ENCODE data around the gene LBH.

The LBH gene

GRCh38 chr2:30191819-30192271, 39.5 kb upstream of the LBH start:
- DNase-seq (ENCODE audit: extremely low spot score), result no peak
- CTCF ChIA-PET, result interaction anchor here (0.7 to 1.9 kb wide), 2 partner anchors 17 to 27 kb away, joined by 5 to 6 read pairs; no protein-coding TSS in a partner anchor
- TF ChIP-seq FOXK2 (IDR thresholded peaks at IDR 0.05) (no peak), FOXM1 (IDR thresholded peaks at IDR 0.05; ENCODE audit: borderline replicate concordance) (no peak), L3MBTL2 (conservative IDR thresholded peaks at IDR 0.05) (no peak), CTBP1 (IDR thresholded peaks at IDR 0.05; ENCODE audit: borderline replicate concordance) (no peak), FOXA1 (IDR thresholded peaks at IDR 0.05) (no peak), SUZ12 (IDR thresholded peaks at IDR 0.05) (no peak), TARDBP (IDR thresholded peaks at IDR 0.05) (no peak), LEF1 (IDR thresholded peaks at IDR 0.05; ENCODE audit: borderline replicate concordance) (no peak), HDGF (IDR thresholded peaks at IDR 0.05; ENCODE audit: borderline replicate concordance) (no peak), ELF4 (IDR thresholded peaks at IDR 0.05) (no peak), SP1 (IDR thresholded peaks at IDR 0.05) (no peak), ZNF384 (IDR thresholded peaks at IDR 0.05) (no peak), BHLHE40 (IDR thresholded peaks at IDR 0.05; ENCODE audit: borderline replicate concordance) (no peak)
- POLR2A ChIA-PET, result no interaction called here

GRCh38 chr2:30192314-30192713, 39.0 kb upstream of the LBH start:
- DNase-seq (ENCODE audit: extremely low spot score), result no peak
- no peak for TF ChIP-seq ELF4 (IDR thresholded peaks at IDR 0.05)
- TF ChIP-seq SP1 (IDR thresholded peaks at IDR 0.05), result no peak
- TF ChIP-seq FOXK2 (IDR thresholded peaks at IDR 0.05), result no peak
- TF ChIP-seq TARDBP (IDR thresholded peaks at IDR 0.05), result no peak
- TF ChIP-seq SUZ12 (IDR thresholded peaks at IDR 0.05), result no peak
- no peak for TF ChIP-seq ARNT (IDR thresholded peaks at IDR 0.05)
- TF ChIP-seq FOXM1 (IDR thresholded peaks at IDR 0.05; ENCODE audit: borderline replicate concordance), result no peak
- no peak for TF ChIP-seq PKNOX1 (IDR thresholded peaks at IDR 0.05)
- no peak for TF ChIP-seq FOXA1 (IDR thresholded peaks at IDR 0.05)
- TF ChIP-seq HDGF (IDR thresholded peaks at IDR 0.05; ENCODE audit: borderline replicate concordance), result no peak
- no peak for TF ChIP-seq ZNF384 (IDR thresholded peaks at IDR 0.05)
- no peak for TF ChIP-seq CTBP1 (IDR thresholded peaks at IDR 0.05; ENCODE audit: borderline replicate concordance)
- TF ChIP-seq L3MBTL2 (conservative IDR thresholded peaks at IDR 0.05), result no peak
- no peak for TF ChIP-seq NFRKB (IDR thresholded peaks at IDR 0.05)
- TF ChIP-seq BHLHE40 (IDR thresholded peaks at IDR 0.05; ENCODE audit: borderline replicate concordance), result no peak
- no peak for TF ChIP-seq LEF1 (IDR thresholded peaks at IDR 0.05; ENCODE audit: borderline replicate concordance)
- POLR2A ChIA-PET, result no interaction called here
- CTCF ChIA-PET, result interaction anchor here (0.7 to 1.9 kb wide), 2 partner anchors 16 to 27 kb away, joined by 5 to 6 read pairs; no protein-coding TSS in a partner anchor

GRCh38 chr2:30193104-30193681, 38.1 kb upstream of the LBH start:
- ChIA-PET CTCF (interaction anchor here (0.5 to 1.9 kb wide), 2 partner anchors 28 to 182 kb away, joined by 4 to 6 read pairs; no protein-coding TSS in a partner anchor), POLR2A (no interaction called here)
- TF ChIP-seq LEF1 (IDR thresholded peaks at IDR 0.05; ENCODE audit: borderline replicate concordance) (no peak), ARNT (IDR thresholded peaks at IDR 0.05) (no peak), SUZ12 (IDR thresholded peaks at IDR 0.05) (no peak), CTBP1 (IDR thresholded peaks at IDR 0.05; ENCODE audit: borderline replicate concordance) (no peak), PKNOX1 (IDR thresholded peaks at IDR 0.05) (no peak), HDGF (IDR thresholded peaks at IDR 0.05; ENCODE audit: borderline replicate concordance) (no peak), ZNF384 (IDR thresholded peaks at IDR 0.05) (no peak), FOXA1 (IDR thresholded peaks at IDR 0.05) (no peak), FOXK2 (IDR thresholded peaks at IDR 0.05) (no peak), NFRKB (IDR thresholded peaks at IDR 0.05) (no peak), L3MBTL2 (conservative IDR thresholded peaks at IDR 0.05) (no peak), TARDBP (IDR thresholded peaks at IDR 0.05) (no peak), FOXM1 (IDR thresholded peaks at IDR 0.05; ENCODE audit: borderline replicate concordance) (no peak), BHLHE40 (IDR thresholded peaks at IDR 0.05; ENCODE audit: borderline replicate concordance) (no peak), ELF4 (IDR thresholded peaks at IDR 0.05) (no peak), SP1 (IDR thresholded peaks at IDR 0.05) (no peak)
- no peak for DNase-seq (ENCODE audit: extremely low spot score)

- TF ChIP-seq NFRKB (IDR thresholded peaks at IDR 0.05) (no peak), SUZ12 (IDR thresholded peaks at IDR 0.05) (no peak), FOXM1 (IDR thresholded peaks at IDR 0.05; ENCODE audit: borderline replicate concordance) (no peak), ARNT (IDR thresholded peaks at IDR 0.05) (no peak), FOXA1 (IDR thresholded peaks at IDR 0.05) (no peak), HDGF (IDR thresholded peaks at IDR 0.05; ENCODE audit: borderline replicate concordance) (no peak), TARDBP (IDR thresholded peaks at IDR 0.05) (no peak), SP1 (IDR thresholded peaks at IDR 0.05) (no peak), PKNOX1 (IDR thresholded peaks at IDR 0.05) (no peak), ELF4 (IDR thresholded peaks at IDR 0.05) (no peak), L3MBTL2 (conservative IDR thresholded peaks at IDR 0.05) (no peak), ZNF384 (IDR thresholded peaks at IDR 0.05) (no peak), BHLHE40 (IDR thresholded peaks at IDR 0.05; ENCODE audit: borderline replicate concordance) (no peak), CTBP1 (IDR thresholded peaks at IDR 0.05; ENCODE audit: borderline replicate concordance) (no peak), FOXK2 (IDR thresholded peaks at IDR 0.05) (no peak), LEF1 (IDR thresholded peaks at IDR 0.05; ENCODE audit: borderline replicate concordance) (no peak)
- ChIA-PET CTCF (interaction anchor here (0.7 kb wide), 1 partner anchor 96 kb away, joined by 4 read pairs; no protein-coding TSS in a partner anchor), POLR2A (no interaction called here)
- DNase-seq (ENCODE audit: extremely low spot score), result no peak
Measured at GRCh38 chr2:30194421-30194820, 36.9 kb upstream of the LBH start.

GRCh38 chr2:30195016-30195415, 36.3 kb upstream of the LBH start:
- CTCF ChIA-PET, result interaction anchor here (1.5 kb wide), 1 partner anchor 30 kb away, joined by 4 read pairs; no protein-coding TSS in a partner anchor
- DNase-seq (ENCODE audit: extremely low spot score), result no peak
- no peak for TF ChIP-seq ARNT (IDR thresholded peaks at IDR 0.05)
- no peak for TF ChIP-seq CTBP1 (IDR thresholded peaks at IDR 0.05; ENCODE audit: borderline replicate concordance)
- POLR2A ChIA-PET, result no interaction called here

All from HEK293T (cell line).